Neural cell (in vitro differentiated cells): ENCODE results near the gene NSL1. TPM values are rescaled to one million over a fixed set of nuclear protein-coding genes. Genes with fewer than 3 reads are reported as not detected.

Experiments used
- H2AFZ ChIP-seq: fragments of 200-600, 300-800 bp; sonication (generic), shearing (Covaris generic); 2 replicates; pipeline ENCODE4 v1.6.0; 2014; ENCODE audit warnings: low read depth, mild to moderate bottlenecking, antibody characterized with exemption, low read length, moderate library complexity
- H3F3A ChIP-seq: fragments of 200-600 bp; shearing (Covaris generic); 2 replicates; pipeline ENCODE4 v1.6.1; 2016; ENCODE audit warnings: mild to moderate bottlenecking, moderate library complexity, mixed read lengths, antibody characterized with exemption, low read length; ENCODE audit not compliant: insufficient read depth, poor library complexity, severe bottlenecking
- H3K27ac ChIP-seq: fragments of 200-600, 300-800 bp; sonication (generic), shearing (Covaris generic); 2 replicates; pipeline ENCODE4 v1.5.1; 2014; ENCODE audit warnings: mild to moderate bottlenecking, low read length, moderate library complexity
- H3K27me3 ChIP-seq: fragments of 300-800, 200-600 bp; sonication (generic), shearing (Covaris generic); 2 replicates; pipeline ENCODE4 v1.6.0; 2014; ENCODE audit warnings: mild to moderate bottlenecking, low read depth, low read length, moderate library complexity; ENCODE audit not compliant: insufficient read depth
- H3K36me3 ChIP-seq: fragments of 300-800, 200-600 bp; sonication (generic), shearing (Covaris generic); 2 replicates; pipeline ENCODE4 v1.5.1; 2014; ENCODE audit warnings: mild to moderate bottlenecking, antibody characterized with exemption, low read length, moderate library complexity; ENCODE audit not compliant: insufficient read depth
- H3K4me2 ChIP-seq: fragments of 300-800, 200-600 bp; sonication (generic), shearing (Covaris generic); 2 replicates; pipeline ENCODE4 v1.6.0; 2014; ENCODE audit warnings: mild to moderate bottlenecking, low read length
- H3K4me3 ChIP-seq: fragments of 300-800, 200-600 bp; sonication (generic), shearing (Covaris generic); 2 replicates; pipeline ENCODE4 v1.5.1; 2014; ENCODE audit warnings: mild to moderate bottlenecking, low read length, moderate library complexity
- H3K79me2 ChIP-seq: fragments of 200-600 bp; shearing (Covaris generic); replicated peaks from 2 replicates; pipeline ENCODE4 v1.6.0; 2014; ENCODE audit warnings: mild to moderate bottlenecking, low read length, moderate library complexity; ENCODE audit not compliant: insufficient read depth
- H3K9ac ChIP-seq: fragments of 300-800, 200-600 bp; sonication (generic), shearing (Covaris generic); 2 replicates; pipeline ENCODE4 v1.6.1; 2016; ENCODE audit warnings: mild to moderate bottlenecking, low read length, mixed read lengths
- H3K9me2 ChIP-seq: fragments of 200-600 bp; shearing (Covaris generic); 2 replicates; pipeline ENCODE4 v1.6.1; 2016; ENCODE audit warnings: mild to moderate bottlenecking, low read length, mixed read lengths; ENCODE audit not compliant: insufficient read depth
- H3K9me3 ChIP-seq: fragments of 200-600, 300-800 bp; sonication (generic), shearing (Covaris generic); 2 replicates; pipeline ENCODE4 v1.6.1; 2016; ENCODE audit warnings: mild to moderate bottlenecking, mixed run types, low read length, moderate library complexity, mixed read lengths
- H4K20me1 ChIP-seq: fragments of 200-600 bp; shearing (Covaris generic); 2 replicates; pipeline ENCODE4 v1.6.1; 2016; ENCODE audit warnings: mild to moderate bottlenecking, mixed run types; ENCODE audit not compliant: insufficient read depth
- CTCF ChIP-seq: fragments of 450-650 bp; IDR thresholded peaks from 2 replicates; pipeline ENCODE4 v1.5.1; 2014; ENCODE audit warnings: antibody characterized with exemption, mild to moderate bottlenecking, moderate library complexity; ENCODE audit not compliant: poor library complexity, severe bottlenecking
- EP300 ChIP-seq: fragments of 450-650 bp; conservative IDR thresholded peaks from 2 replicates; pipeline ENCODE4 v1.6.1; 2014; ENCODE audit warnings: antibody characterized with exemption, mild to moderate bottlenecking, moderate library complexity; ENCODE audit not compliant: poor library complexity, severe bottlenecking
- EZH2 ChIP-seq: fragments of 200-600, 300-800 bp; shearing (Covaris generic), sonication (generic); IDR thresholded peaks from 2 replicates; pipeline ENCODE4 v1.6.1; 2014; ENCODE audit warnings: antibody characterized with exemption, low read length, borderline replicate concordance, mild to moderate bottlenecking; ENCODE audit not compliant: insufficient read depth, poor library complexity, severe bottlenecking
- MXI1 ChIP-seq: fragments of 450-650 bp; conservative IDR thresholded peaks from 2 replicates; pipeline ENCODE4 v1.6.1; 2014; ENCODE audit warnings: antibody characterized with exemption, mild to moderate bottlenecking; ENCODE audit not compliant: poor library complexity, severe bottlenecking
- POLR2AphosphoS5 ChIP-seq: IDR thresholded peaks from 2 replicates; pipeline ENCODE4 v1.6.1; 2012
- RAD21 ChIP-seq: fragments of 450-650 bp; conservative IDR thresholded peaks from 2 replicates; pipeline ENCODE4 v1.6.1; 2014; ENCODE audit warnings: antibody characterized with exemption, mild to moderate bottlenecking, moderate library complexity
- REST ChIP-seq: IDR thresholded peaks from 2 replicates; pipeline ENCODE4 v1.6.1; 2012; ENCODE audit warnings: borderline replicate concordance
- SMC3 ChIP-seq: fragments of 450-650 bp; conservative IDR thresholded peaks from 2 replicates; pipeline ENCODE4 v1.6.1; 2014; ENCODE audit warnings: antibody characterized with exemption, mild to moderate bottlenecking, moderate library complexity; ENCODE audit not compliant: poor library complexity
- TAF1 ChIP-seq: IDR thresholded peaks from 2 replicates; pipeline ENCODE4 v1.6.1; 2012; ENCODE audit warnings: low read depth
- polyA plus RNA-seq: library from polyadenylated mRNA; depleted of rRNA; stranded (reverse); fragments of >200 nt; gene quantifications from 2 replicates; pipeline ENCODE4 v1.2.3, GENCODE V29; 2014

The NSL1 gene
- polyA plus RNA-seq, 1 donor from 2014 or later: 40.4 TPM

DNA sequence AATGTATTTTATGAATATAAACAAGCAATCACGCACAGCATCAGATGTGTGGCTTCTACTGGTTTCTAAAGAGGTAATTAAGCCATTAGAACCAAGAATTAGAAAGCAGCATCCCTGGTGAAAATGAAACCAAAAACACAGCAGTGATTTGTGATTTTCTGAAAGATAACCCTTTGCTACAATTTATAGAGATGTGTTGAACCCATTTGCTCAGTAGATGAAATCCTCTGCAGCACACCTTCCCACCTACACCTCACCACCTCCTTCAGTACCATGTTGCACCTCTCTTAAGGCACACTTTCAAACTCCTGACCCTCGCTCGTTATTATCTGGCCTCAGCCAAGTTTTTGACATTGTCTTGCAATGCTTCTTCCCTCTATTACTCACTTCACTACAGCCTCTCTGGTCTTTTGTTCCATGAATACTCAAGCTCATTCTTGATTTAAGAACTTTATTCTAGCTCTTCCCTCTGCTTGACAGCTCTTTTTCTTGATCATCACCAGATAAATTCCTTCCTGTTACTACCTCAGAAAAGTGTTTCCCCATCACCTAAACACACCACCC, 38.6 kb downstream of the NSL1 start:
- Histone ChIP-seq H2AFZ (no peak overlapping the region), H4K20me1 (no peaks in the 10 kb centered on the region), H3K36me3 (peaks cover 4% of the 10 kb centered on the region), H3K27me3 (no peaks in the 10 kb centered on the region), H3K4me2 (no peak overlapping the region), H3K27ac (no peak overlapping the region), H3K9ac (no peak overlapping the region), H3F3A (no peaks in the 10 kb centered on the region), H3K4me3 (no peak overlapping the region), H3K79me2 (peaks cover 3% of the 10 kb centered on the region), H3K9me3 (no peaks in the 10 kb centered on the region), H3K9me2 (no peaks in the 10 kb centered on the region)
- no peak for TF ChIP-seq CTCF
- no peak for TF ChIP-seq POLR2AphosphoS5
- no peak for TF ChIP-seq SMC3
- TF ChIP-seq TAF1: no peak
- no peak for TF ChIP-seq EP300
- TF ChIP-seq MXI1: no peak
- no peak for TF ChIP-seq REST
- no peak for TF ChIP-seq RAD21
- TF ChIP-seq EZH2: no peak

DNA sequence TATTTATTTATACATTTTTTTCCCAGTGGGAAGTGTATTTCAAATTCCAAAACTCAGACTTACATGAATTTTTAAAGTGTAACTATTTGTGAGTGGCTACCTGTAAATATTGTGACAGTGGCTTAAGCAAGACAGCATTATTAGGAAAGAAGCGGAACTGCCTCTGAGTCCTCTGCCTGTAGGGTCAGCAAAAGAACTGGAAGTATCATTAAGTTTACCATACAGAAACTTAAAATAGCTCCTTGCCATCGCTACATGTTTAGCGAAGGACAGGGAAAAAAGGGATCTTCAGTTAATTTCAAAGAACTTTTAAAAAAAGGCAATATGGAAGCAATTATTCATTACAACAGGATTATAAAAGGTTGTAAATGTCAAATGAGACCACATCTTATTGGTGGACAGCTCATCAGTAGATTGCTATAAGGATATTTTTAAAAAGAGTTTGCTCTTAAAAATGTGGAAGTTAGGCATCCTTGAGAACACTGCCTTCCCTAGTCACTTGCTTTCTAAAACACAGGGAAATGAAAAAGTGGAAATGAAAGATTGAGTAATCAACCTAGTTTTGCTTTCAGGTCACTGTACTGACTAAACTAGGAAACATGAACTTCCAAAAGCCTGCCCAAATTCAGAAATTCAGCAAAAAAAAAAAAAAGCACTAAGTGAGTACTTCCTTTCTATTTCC, 39.2 kb downstream of the NSL1 start:
- Histone ChIP-seq H3K9me3 (no peaks in the 10 kb centered on the region), H3K79me2 (peaks cover 3% of the 10 kb centered on the region), H3K27me3 (no peaks in the 10 kb centered on the region), H3K9ac (no peak overlapping the region), H3K36me3 (peaks cover 4% of the 10 kb centered on the region), H3K9me2 (no peaks in the 10 kb centered on the region), H2AFZ (no peak overlapping the region), H3F3A (no peaks in the 10 kb centered on the region), H3K27ac (no peak overlapping the region), H3K4me3 (no peak overlapping the region), H3K4me2 (no peak overlapping the region), H4K20me1 (no peaks in the 10 kb centered on the region)
- TF ChIP-seq EP300 (no peak), POLR2AphosphoS5 (no peak), EZH2 (no peak), CTCF (no peak), TAF1 (no peak), RAD21 (no peak), MXI1 (no peak), SMC3 (no peak), REST (no peak)
